Gastroesophageal sphincter (tissue), 4 donors: ENCODE data around the gene STARD10. TPM values are rescaled to one million over a fixed set of nuclear protein-coding genes. Genes with fewer than 3 reads are reported as not detected.

Source experiments
- ATAC-seq: fragments of 150-250 bp; one replicate; pipeline ENCODE4 v1.9.1; 2016; ENCODE audit warnings: mild to moderate bottlenecking, moderate library complexity
- H3K27ac ChIP-seq, 4 donors: fragments of 200-600 bp; sonication (generic) in 3 of 4; 1 replicate in 3 of 4; 2 replicates in 1 of 4; pipeline ENCODE4 v1.5.1; 2016 to 2019
- H3K27me3 ChIP-seq: fragments of 200-600 bp; sonication (generic); one replicate; pipeline ENCODE4 v1.5.1; 2019
- H3K36me3 ChIP-seq, 2 donors: fragments of 200-600 bp; sonication (generic); one replicate each; pipeline ENCODE4 v1.5.1; 2019; ENCODE audit warnings: control low read depth in 1 of 2
- H3K4me1 ChIP-seq, 3 donors: fragments of 200-600 bp; sonication (generic); 1 replicate in 2 of 3; 2 replicates in 1 of 3; pipeline ENCODE4 v1.5.1; 2016 to 2019; ENCODE audit warnings: control low read depth in 2 of 3
- H3K4me3 ChIP-seq, 2 donors: fragments of 200-600 bp; sonication (generic); one replicate each; pipeline ENCODE4 v1.5.1; 2019; ENCODE audit warnings: mild to moderate bottlenecking in 1 of 2, moderate library complexity in 1 of 2
- H3K9me3 ChIP-seq, 3 donors: fragments of 200-600 bp; sonication (generic); one replicate each; pipeline ENCODE4 v1.5.1; 2017 to 2019; ENCODE audit warnings: control low read depth in 2 of 3
- CTCF ChIP-seq, 4 experiments: fragments of 200-600 bp in 2 of 4; fragments of 450-650 bp in 2 of 4; sonication (generic) in 1 of 4; IDR thresholded peaks; one replicate each; pipeline ENCODE4 v1.5.1; 2017 to 2019; ENCODE audit warnings: antibody characterized with exemption in 4 of 4, mild to moderate bottlenecking in 2 of 4, moderate library complexity in 2 of 4
- EP300 ChIP-seq: sonication (generic); formaldehyde crosslinking; IDR thresholded peaks from one replicate; pipeline ENCODE4 v1.6.1; 2017; ENCODE audit warnings: antibody characterized with exemption, mild to moderate bottlenecking
- POLR2A ChIP-seq, 2 donors: fragments of 450-650 bp; IDR thresholded peaks; one replicate each; pipeline ENCODE4 v1.6.1; 2017; ENCODE audit warnings: antibody characterized with exemption in 2 of 2, mild to moderate bottlenecking in 2 of 2, moderate library complexity in 1 of 2
- POLR2AphosphoS5 ChIP-seq: sonication (generic); formaldehyde crosslinking; IDR thresholded peaks from one replicate; pipeline ENCODE4 v1.6.1; 2017; ENCODE audit warnings: antibody characterized with exemption
- WGBS, 2 donors: methylation state at CpG; one replicate each; pipeline ENCODE4 v1.1.5; 2018; ENCODE audit warnings: low coverage in 1 of 2; 5-methylcytosine and 5-hydroxymethylcytosine counted together
- total RNA-seq, 4 donors: library from RNA; depleted of rRNA; stranded (reverse); fragments of >200 nt; gene quantifications; one replicate each; pipeline ENCODE4 v1.1.0, GENCODE V29; 2016

The STARD10 gene
- total RNA-seq, 4 donors from 2014 or later = 35.8 to 56.6 (median 45.0) TPM

GRCh38 chr11:72710278-72710677 is 83.6 kb downstream of the STARD10 start:
- Histone ChIP-seq H3K27me3 (no peaks in the 10 kb centered on the region), H3K4me1 (peaks cover 0 to 31% (median 3%) of the 10 kb centered on the region in 3 donors), H3K36me3 (peaks cover 0 to 86% of the 10 kb centered on the region in 2 donors), H3K9me3 (no peaks in the 10 kb centered on the region), H3K27ac (no peak overlapping the region), H3K4me3 (no peak overlapping the region)
- ATAC-seq = no peak
- 80 to 94% methylated on average over 2 to 3 of the region's 11 CpGs for WGBS, 2 donors
- TF ChIP-seq POLR2AphosphoS5 (no peak), CTCF (IDR thresholded peaks at IDR 0.05) (no peak)

GRCh38 chr11:72709478-72710238 is 84.2 kb downstream of the STARD10 start:
- no peaks in the 10 kb centered on the region for H3K9me3 ChIP-seq
- no peak for ATAC-seq
- peaks cover 0 to 27% (median 3%) of the 10 kb centered on the region in 3 donors for H3K4me1 ChIP-seq

GRCh38 chr11:72707032-72707431 is 86.8 kb downstream of the STARD10 start:
- TF ChIP-seq POLR2A (IDR thresholded peaks at IDR 0.05) (no peak), EP300 (no peak), POLR2AphosphoS5 (no peak), CTCF (IDR thresholded peaks at IDR 0.05) (no peak)
- H3K4me1 ChIP-seq = peaks cover 0 to 30% (median 15%) of the 10 kb centered on the region in 3 donors
- WGBS, 2 donors = no CpG with 5 or more reads among the region's 9 CpGs
- ATAC-seq = no peak
- H3K27me3 ChIP-seq = no peaks in the 10 kb centered on the region
- peaks cover 0 to 97% of the 10 kb centered on the region in 2 donors for H3K36me3 ChIP-seq
- no peaks in the 10 kb centered on the region for H3K9me3 ChIP-seq
- no peak overlapping the region for H3K27ac ChIP-seq
- no peak overlapping the region for H3K4me3 ChIP-seq

More at GRCh38 chr11:72709478-72710238, 84.2 kb downstream of the STARD10 start:
- peaks cover 0 to 93% of the 10 kb centered on the region in 2 donors for H3K36me3 ChIP-seq
- WGBS, 2 donors = 87 to 95% methylated on average over 11 to 19 of the region's 20 CpGs
- H3K27me3 ChIP-seq = no peaks in the 10 kb centered on the region
- no peak overlapping the region for H3K4me3 ChIP-seq
- TF ChIP-seq CTCF (IDR thresholded peaks at IDR 0.05) (no peak), EP300 (no peak), POLR2A (IDR thresholded peaks at IDR 0.05) (no peak), POLR2AphosphoS5 (no peak)
- no peak overlapping the region for H3K27ac ChIP-seq

- WGBS, 2 donors = 0 to 65% methylated on average over 1 to 3 of the region's 5 CpGs
- no peak for ATAC-seq
- no peaks in the 10 kb centered on the region for H3K9me3 ChIP-seq
- TF ChIP-seq EP300 (no peak), POLR2AphosphoS5 (no peak), CTCF (IDR thresholded peaks at IDR 0.05) (no peak), POLR2A (IDR thresholded peaks at IDR 0.05) (no peak)
- peaks cover 0 to 97% of the 10 kb centered on the region in 2 donors for H3K36me3 ChIP-seq
- no peaks in the 10 kb centered on the region for H3K27me3 ChIP-seq
- H3K27ac ChIP-seq = no peak overlapping the region
- no peak overlapping the region for H3K4me3 ChIP-seq
- H3K4me1 ChIP-seq = peaks cover 0 to 33% (median 17%) of the 10 kb centered on the region in 3 donors
Measured at GRCh38 chr11:72706579-72706978, 87.3 kb downstream of the STARD10 start.
